ENCODE results near the gene CGNL1. TPM values are rescaled to one million over a fixed set of nuclear protein-coding genes. Genes with fewer than 3 reads are reported as not detected.

CGNL1 gene
- polyA plus RNA-seq, 1 of the 3 experiments (the other 2 are of a cell fraction): 0.23 TPM

DNA sequence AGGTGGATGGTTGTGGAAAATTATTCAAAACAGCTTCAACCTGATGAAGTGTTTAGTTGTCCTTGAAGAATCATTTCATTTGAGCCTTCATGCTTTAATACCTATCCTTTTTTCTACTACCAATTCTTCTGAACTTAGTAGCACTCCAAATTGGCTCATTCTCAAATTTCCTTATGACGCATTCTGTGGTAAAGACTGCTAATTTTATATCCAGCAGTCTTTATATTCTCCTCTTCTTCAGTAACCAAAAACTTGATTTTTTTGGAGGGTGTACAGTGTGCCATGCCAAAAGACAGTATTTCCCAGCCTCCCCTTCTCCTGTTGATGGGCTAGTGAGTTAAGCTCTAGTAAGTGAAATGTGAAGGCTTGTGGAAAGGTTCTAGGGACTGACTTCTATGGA lies 25.2 kb downstream of the CGNL1 start:
- H3K27ac ChIP-seq (ENCODE audit: low read depth in 2 of 2, low read length in 1 of 2): no peak overlapping the region
- H3K9ac ChIP-seq: no peak overlapping the region
- POLR2A ChIA-PET: no interaction called here
- peaks cover 0 to 11% of the 10 kb centered on the region in 2 experiments; a peak in 1 of 4 replicates for H3K4me1 ChIP-seq (ENCODE audit: control insufficient read depth in 1 of 2, insufficient read depth in 2 of 2, low read depth in 1 of 2, low read length in 1 of 2)
- DNase-seq: no peak
- H3K36me3 ChIP-seq (replicated peaks in 1 of 2; ENCODE audit: control insufficient read depth in 1 of 2, insufficient read depth in 2 of 2, low read length in 1 of 2): no peaks in the 10 kb centered on the region
- no peaks in the 10 kb centered on the region for H3K27me3 ChIP-seq (ENCODE audit: insufficient read depth)
- H3F3A ChIP-seq (replicated peaks; ENCODE audit: insufficient read depth): no peaks in the 10 kb centered on the region
- H3K79me2 ChIP-seq (ENCODE audit: insufficient read depth): no peaks in the 10 kb centered on the region
- H2AFZ ChIP-seq (ENCODE audit: low read depth): no peak overlapping the region
- no peak overlapping the region for H3K4me2 ChIP-seq
- no peak overlapping the region for H3K4me3 ChIP-seq (ENCODE audit: low read depth in 2 of 2, low read length in 1 of 2)
- CTCF ChIA-PET: interaction anchor here (0.6 to 1.9 kb wide), 2 partner anchors 35 to 126 kb away, joined by 3 to 4 read pairs; no protein-coding TSS in a partner anchor
- H3K9me2 ChIP-seq: no peaks in the 10 kb centered on the region
- no peaks in the 10 kb centered on the region for H4K20me1 ChIP-seq (ENCODE audit: insufficient read depth)
- TF ChIP-seq, protein P1, sequence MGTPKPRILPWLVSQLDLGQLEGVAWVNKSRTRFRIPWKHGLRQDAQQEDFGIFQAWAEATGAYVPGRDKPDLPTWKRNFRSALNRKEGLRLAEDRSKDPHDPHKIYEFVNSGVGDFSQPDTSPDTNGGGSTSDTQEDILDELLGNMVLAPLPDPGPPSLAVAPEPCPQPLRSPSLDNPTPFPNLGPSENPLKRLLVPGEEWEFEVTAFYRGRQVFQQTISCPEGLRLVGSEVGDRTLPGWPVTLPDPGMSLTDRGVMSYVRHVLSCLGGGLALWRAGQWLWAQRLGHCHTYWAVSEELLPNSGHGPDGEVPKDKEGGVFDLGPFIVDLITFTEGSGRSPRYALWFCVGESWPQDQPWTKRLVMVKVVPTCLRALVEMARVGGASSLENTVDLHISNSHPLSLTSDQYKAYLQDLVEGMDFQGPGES (IDR thresholded peaks at IDR 0.05; ENCODE audit: low read depth, low read length): no peak
- no peak for TF ChIP-seq NRF1 (IDR thresholded peaks at IDR 0.05; ENCODE audit: low read depth, low read length)
- no peak for TF ChIP-seq RAD21 (IDR thresholded peaks at IDR 0.05; ENCODE audit: low read length)
- 94% methylated on average over 1 of the region's 1 CpG for WGBS (ENCODE audit: low lambda C conversion rate)
- H3K9me3 ChIP-seq: no peaks in the 10 kb centered on the region

DNA sequence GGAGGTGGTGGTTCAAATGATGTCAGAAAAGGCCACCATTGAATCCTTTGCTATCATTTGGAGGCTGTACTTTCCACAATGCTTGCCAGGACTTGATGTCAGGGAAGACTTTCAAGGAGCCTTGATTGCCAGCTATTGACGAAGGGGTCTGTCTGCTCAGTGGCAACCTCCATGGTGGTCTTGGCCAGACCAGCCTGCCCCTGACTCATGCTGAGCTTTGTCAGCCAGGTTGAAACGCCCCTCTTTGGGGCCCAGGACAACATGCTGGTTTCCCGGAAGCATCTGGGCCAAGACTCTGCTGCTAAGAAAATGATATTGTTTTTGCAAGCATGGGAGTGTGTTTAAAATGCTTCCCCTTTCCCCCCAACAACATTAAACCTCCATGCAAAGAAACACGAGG lies 26.7 kb downstream of the CGNL1 start:
- H3K4me1 ChIP-seq (ENCODE audit: control insufficient read depth in 1 of 2, insufficient read depth in 2 of 2, low read depth in 1 of 2, low read length in 1 of 2): peaks cover 0 to 11% of the 10 kb centered on the region in 2 experiments; a peak in 1 of 4 replicates
- CTCF ChIA-PET: no interaction called here
- H3K9ac ChIP-seq: no peak overlapping the region
- H3K4me2 ChIP-seq: no peak overlapping the region
- POLR2A ChIA-PET: no interaction called here
- no peaks in the 10 kb centered on the region for H3K79me2 ChIP-seq (ENCODE audit: insufficient read depth)
- H4K20me1 ChIP-seq (ENCODE audit: insufficient read depth): no peaks in the 10 kb centered on the region
- no peak overlapping the region for H2AFZ ChIP-seq (ENCODE audit: low read depth)
- H3F3A ChIP-seq (replicated peaks; ENCODE audit: insufficient read depth): no peaks in the 10 kb centered on the region
- H3K9me2 ChIP-seq: no peaks in the 10 kb centered on the region
- no peak for DNase-seq
- 48% methylated on average over 3 of the region's 4 CpGs for WGBS (ENCODE audit: low lambda C conversion rate)
- no peak overlapping the region for H3K27ac ChIP-seq (ENCODE audit: low read depth in 2 of 2, low read length in 1 of 2)
- no peak overlapping the region for H3K4me3 ChIP-seq (ENCODE audit: low read depth in 2 of 2, low read length in 1 of 2)
- H3K27me3 ChIP-seq (ENCODE audit: insufficient read depth): no peaks in the 10 kb centered on the region
- no peaks in the 10 kb centered on the region for H3K9me3 ChIP-seq
- H3K36me3 ChIP-seq (replicated peaks in 1 of 2; ENCODE audit: control insufficient read depth in 1 of 2, insufficient read depth in 2 of 2, low read length in 1 of 2): no peaks in the 10 kb centered on the region
- TF ChIP-seq RAD21 (IDR thresholded peaks at IDR 0.05; ENCODE audit: low read length) (no peak), TAF1 (IDR thresholded peaks at IDR 0.05; ENCODE audit: borderline replicate concordance, low read depth, low read length) (no peak), YY1 (IDR thresholded peaks at IDR 0.05; ENCODE audit: low read depth) (no peak), EZH2phosphoT487 (IDR thresholded peaks at IDR 0.05; ENCODE audit: borderline replicate concordance, low read depth) (no peak), RXRA (IDR thresholded peaks at IDR 0.05; ENCODE audit: borderline replicate concordance, low read depth) (no peak), GABPA (IDR thresholded peaks at IDR 0.05; ENCODE audit: low read depth) (no peak), TEAD4 (IDR thresholded peaks at IDR 0.05; ENCODE audit: borderline replicate concordance, insufficient read depth) (no peak), MXI1 (IDR thresholded peaks at IDR 0.05; ENCODE audit: low read depth, low read length) (no peak), NFIC (IDR thresholded peaks at IDR 0.05; ENCODE audit: borderline replicate concordance) (no peak), ELF1 (IDR thresholded peaks at IDR 0.05) (no peak), FOXJ3 (CRISPR knock-in tag; IDR thresholded peaks at IDR 0.05) (no peak), EP300 (IDR thresholded peaks at IDR 0.05; ENCODE audit: borderline replicate concordance in 1 of 2, low read depth in 1 of 2, low read length in 1 of 2) (no peak), SIN3A (IDR thresholded peaks at IDR 0.05; ENCODE audit: borderline replicate concordance, low read depth, low read length) (no peak)
- TF ChIP-seq, protein P2, sequence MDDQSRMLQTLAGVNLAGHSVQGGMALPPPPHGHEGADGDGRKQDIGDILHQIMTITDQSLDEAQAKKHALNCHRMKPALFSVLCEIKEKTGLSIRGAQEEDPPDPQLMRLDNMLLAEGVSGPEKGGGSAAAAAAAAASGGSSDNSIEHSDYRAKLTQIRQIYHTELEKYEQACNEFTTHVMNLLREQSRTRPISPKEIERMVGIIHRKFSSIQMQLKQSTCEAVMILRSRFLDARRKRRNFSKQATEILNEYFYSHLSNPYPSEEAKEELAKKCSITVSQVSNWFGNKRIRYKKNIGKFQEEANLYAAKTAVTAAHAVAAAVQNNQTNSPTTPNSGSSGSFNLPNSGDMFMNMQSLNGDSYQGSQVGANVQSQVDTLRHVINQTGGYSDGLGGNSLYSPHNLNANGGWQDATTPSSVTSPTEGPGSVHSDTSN (IDR thresholded peaks at IDR 0.05): no peak
- TF ChIP-seq, protein P3, sequence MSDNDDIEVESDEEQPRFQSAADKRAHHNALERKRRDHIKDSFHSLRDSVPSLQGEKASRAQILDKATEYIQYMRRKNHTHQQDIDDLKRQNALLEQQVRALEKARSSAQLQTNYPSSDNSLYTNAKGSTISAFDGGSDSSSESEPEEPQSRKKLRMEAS (IDR thresholded peaks at IDR 0.05; ENCODE audit: low read depth): no peak
- TF ChIP-seq, protein P4, sequence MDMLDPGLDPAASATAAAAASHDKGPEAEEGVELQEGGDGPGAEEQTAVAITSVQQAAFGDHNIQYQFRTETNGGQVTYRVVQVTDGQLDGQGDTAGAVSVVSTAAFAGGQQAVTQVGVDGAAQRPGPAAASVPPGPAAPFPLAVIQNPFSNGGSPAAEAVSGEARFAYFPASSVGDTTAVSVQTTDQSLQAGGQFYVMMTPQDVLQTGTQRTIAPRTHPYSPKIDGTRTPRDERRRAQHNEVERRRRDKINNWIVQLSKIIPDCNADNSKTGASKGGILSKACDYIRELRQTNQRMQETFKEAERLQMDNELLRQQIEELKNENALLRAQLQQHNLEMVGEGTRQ (IDR thresholded peaks at IDR 0.05; ENCODE audit: borderline replicate concordance, low read depth, low read length): no peak
